HG03457 (cell line): ENCODE measurements around the gene TNFRSF9.

Source experiments
- ATAC-seq: cut with Tn5 transposase; IDR thresholded peaks from one replicate; pipeline ENCODE4 v1.9.1; 2021; ENCODE audit warnings: moderate number of reproducible peaks; ENCODE audit not compliant: unreplicated experiment

Gene TNFRSF9

GRCh38 chr1:7878027-7878426 is 62.6 kb downstream of the TNFRSF9 start:
- no peak for ATAC-seq

- no peak for ATAC-seq
These were observed 66.5 kb downstream of the TNFRSF9 start for GRCh38 chr1:7873801-7874795.

GRCh38 chr1:7871136-7871535 is 69.5 kb downstream of the TNFRSF9 start:
- ATAC-seq, result no peak

- no peak for ATAC-seq
These were observed 71.3 kb downstream of the TNFRSF9 start for GRCh38 chr1:7869136-7869920.

GRCh38 chr1:7868070-7868780 is 72.4 kb downstream of the TNFRSF9 start:
- no peak for ATAC-seq

- no peak for ATAC-seq
These were observed 74.7 kb downstream of the TNFRSF9 start for GRCh38 chr1:7865978-7866377.
